HG02885 (cell line): ENCODE measurements around the gene FBF1.
"Not testable (repeated sequence)": the region's sequence is repeated elsewhere in the genome, so short reads cannot be mapped to it uniquely, and the experiment has no call there.

Source experiments
- ATAC-seq: cut with Tn5 transposase; IDR thresholded peaks from one replicate; pipeline ENCODE4 v1.9.1; 2021; ENCODE audit warnings: mild to moderate bottlenecking; ENCODE audit not compliant: unreplicated experiment, poor library complexity

FBF1 gene

DNA sequence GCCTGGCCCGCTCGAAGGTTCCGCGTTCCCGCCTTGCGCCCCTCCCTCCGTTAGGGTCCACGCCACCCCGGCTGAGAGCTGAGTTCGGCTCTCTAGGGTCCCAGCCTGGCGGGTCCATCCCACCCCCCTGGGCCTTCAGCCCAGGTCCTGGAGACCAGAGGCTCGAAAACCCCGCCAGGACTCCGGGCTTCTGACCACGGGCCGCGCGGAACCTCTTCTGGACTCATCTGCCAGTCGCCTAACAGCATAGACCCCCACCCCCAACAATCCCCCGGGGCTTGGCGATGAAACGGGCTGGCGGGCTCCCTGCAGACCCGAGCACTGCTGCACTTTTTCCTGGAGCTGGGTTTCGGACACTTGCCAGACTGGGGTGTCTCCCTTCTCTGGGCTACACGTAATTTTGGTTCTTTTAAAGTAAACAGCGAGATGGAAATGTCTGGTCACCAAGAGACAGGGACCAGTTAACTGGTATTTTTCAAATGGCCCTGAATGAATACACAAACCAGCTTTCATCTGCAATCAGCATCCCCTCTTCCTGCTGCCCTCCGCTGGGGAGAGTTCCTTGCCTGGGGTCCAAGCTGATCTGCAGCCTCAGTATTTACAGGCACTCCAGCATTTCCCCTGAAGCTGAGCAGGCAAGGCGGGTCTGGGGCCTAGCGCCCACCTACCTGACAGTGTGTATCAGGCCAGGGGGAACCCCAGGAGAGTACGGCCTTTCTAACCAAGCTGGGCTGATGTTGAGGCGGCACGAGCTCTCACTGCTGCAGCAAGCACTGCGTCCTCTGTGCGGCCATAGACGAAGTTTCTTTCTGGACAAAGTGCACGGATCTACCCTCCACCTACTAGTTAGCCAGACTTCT is 43.5 kb downstream of the FBF1 start:
- no peak for ATAC-seq

DNA sequence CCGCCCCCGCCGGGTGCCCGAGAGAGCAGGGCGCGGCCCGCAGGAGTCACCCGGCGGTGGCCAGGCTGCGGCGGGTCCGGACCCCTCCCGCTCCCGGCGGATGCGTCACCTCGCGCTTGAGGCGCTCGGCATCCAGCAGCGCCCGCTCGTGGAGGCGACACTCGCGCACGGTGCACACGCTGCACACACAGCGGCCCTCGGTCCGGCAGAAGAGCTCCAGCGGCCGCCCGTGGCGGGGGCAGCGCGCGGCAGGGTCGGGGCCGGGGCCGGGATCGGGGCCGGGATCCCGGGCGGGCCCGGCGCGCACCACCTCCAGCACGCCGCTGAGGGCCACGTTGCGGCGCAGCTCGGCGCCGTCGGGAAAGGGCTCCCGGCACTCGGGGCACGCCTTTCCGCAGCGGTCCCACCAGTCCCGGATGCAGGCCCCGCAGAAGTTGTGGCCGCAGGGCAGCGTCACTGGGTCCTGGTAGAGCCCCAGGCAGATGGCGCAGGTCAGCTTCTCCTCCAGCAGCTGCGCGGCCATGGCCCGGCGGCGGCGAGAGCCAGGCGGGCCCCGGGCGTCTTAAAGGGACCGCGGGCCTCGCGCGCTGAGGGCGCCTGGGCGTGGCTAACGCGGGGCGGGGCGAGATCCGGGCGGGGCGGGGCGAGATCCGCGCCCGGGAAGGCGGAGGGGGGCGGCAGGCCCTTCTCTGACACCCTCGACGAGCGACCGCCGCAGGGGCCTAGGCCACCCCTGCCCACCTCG is 44.3 kb downstream of the FBF1 start, which contains the start of gene TRIM65:
TRIM65 (minus strand) TSS at position 537 of the 745 bp plus-strand sequence; CDS start at position 523, 14 bp downstream.
- peak; percentile 65 for ATAC-seq

DNA sequence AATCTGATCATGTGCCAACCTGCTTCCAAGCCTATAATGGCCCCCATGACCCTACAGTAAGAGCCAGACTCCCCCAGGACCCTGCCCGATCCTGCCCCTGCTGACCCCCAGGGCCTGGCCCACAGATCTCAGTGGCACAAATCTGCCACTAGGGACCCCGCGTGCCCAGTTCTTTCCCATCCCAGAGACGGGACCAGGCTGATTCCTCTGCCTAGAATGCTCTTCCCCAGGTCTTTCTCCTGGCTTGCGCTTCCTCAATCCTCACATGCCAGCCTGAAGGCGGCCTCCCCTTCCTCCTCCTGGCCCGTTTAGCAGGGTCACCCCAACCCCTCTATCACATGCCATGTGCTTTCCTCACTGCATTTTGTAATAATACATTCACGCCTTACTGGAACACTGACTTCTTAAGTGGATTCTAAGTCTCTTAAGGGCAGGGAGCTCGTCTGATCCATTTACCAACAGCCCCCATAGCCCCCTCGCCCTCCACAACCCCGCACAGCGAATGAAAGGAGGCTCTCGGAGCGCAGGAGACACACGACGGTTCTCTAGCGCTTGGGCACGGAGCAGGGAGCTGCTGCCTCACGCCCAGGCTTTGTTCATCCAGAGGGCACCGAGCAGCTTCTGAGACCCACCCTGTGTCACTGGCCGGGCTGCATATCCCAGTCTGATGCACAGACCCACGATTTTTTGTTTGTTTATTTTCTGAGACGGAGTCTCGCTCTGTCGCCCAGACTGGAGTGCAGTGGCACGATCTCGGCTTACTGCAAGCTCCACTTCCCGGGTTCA is 45.3 kb downstream of the FBF1 start:
- no peak for ATAC-seq

DNA sequence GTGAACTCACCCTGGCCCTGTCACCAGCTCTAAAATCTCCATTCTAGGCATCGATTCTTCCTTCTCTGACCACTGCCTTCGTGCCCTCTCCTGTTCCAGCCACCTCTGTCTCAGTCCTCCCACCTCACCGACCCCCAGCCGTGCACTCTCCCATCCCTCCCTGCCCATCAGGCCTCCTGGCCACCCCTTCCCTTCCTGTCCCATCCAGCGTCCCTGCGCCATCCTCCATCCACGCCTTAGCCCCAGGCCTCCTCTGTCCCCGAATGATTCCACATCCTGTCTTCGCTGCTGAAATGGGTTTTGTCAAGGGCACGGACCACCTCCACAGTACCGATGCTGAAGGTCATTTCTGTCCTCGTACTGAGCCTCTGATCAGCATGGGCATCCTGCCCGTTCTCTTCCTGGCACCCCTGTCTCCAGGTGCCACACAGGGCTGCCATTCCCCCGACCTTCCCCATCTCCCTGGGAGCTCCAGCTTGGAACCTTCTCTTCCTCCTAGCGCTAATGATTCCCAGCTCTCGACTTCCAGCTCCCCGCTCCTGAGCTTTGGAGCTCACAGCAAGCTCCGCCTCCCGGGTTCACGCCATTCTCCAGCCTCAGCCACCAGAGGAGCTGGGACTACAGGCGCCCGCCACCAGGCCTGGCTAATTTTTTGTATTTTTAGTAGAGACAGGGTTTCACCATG is 46.7 kb downstream of the FBF1 start:
- ATAC-seq, result no peak

DNA sequence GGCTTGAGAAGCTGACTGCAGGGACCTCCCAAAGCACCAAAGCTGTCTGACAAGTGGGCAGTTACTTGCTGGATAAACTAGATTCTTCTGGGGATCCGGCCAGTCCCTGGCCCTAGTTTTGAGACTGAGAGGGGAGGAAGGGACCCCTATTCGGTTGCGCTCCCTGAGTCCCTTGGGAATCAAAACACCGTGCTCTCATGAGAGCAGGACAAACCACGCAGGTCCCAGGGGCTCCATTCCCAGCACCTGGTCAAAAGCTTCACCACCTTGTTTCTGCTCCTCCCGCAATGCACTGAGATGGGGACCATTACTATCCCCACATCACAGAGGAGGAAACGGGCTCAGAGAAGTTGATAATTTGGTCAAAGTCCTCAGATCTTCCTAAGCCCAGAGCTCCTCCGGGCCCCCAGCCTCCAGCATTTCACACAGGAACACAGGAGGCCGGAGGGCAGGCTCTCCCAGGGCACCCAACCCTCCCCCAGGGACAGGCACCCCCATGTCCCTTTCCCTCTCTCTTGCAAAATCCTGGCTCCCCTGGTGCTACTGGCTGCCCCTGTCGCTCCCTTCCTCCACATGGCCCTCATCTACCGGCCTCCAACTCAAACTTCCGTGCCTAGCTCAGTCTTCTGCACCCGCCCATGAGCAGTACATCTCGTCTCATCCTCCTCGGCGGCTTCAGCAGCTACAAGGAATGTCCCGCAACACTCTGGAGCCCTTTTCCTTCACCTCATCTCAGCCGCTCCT is 47.4 kb downstream of the FBF1 start:
- no peak for ATAC-seq

DNA sequence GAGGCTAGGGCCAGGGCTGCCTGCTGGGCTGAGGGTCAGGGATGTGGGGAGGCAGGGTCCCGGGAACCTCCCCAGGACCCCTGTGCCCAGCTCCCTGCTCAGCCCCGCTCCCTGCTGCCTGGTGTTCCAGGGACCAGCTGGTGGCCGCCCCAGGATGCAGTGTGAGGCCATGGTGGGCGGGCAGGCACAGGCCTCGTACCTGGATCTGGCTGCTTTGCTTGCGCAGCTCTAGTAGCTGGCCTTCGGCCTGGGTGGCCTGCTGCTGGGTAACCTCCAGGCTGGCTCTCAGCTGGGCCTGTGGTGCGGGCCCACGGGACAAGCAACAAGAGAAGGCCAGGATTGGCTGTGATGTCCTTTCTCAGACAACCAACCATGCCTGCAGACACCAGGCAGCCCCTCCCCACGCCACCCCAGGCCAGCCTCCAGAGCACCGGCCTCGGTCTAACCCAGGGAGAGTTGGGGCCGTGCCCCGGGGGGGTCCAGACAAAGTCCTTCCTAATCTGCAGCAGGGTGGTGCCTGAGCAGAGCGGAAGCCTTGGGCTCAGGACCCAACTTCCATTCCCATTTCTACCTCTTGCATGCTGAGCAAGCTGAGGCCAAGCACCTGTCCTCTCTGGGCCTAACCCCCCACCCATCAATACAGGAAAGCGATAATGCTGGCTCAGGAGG is 48.2 kb downstream of the FBF1 start:
- ATAC-seq, result no peak

DNA sequence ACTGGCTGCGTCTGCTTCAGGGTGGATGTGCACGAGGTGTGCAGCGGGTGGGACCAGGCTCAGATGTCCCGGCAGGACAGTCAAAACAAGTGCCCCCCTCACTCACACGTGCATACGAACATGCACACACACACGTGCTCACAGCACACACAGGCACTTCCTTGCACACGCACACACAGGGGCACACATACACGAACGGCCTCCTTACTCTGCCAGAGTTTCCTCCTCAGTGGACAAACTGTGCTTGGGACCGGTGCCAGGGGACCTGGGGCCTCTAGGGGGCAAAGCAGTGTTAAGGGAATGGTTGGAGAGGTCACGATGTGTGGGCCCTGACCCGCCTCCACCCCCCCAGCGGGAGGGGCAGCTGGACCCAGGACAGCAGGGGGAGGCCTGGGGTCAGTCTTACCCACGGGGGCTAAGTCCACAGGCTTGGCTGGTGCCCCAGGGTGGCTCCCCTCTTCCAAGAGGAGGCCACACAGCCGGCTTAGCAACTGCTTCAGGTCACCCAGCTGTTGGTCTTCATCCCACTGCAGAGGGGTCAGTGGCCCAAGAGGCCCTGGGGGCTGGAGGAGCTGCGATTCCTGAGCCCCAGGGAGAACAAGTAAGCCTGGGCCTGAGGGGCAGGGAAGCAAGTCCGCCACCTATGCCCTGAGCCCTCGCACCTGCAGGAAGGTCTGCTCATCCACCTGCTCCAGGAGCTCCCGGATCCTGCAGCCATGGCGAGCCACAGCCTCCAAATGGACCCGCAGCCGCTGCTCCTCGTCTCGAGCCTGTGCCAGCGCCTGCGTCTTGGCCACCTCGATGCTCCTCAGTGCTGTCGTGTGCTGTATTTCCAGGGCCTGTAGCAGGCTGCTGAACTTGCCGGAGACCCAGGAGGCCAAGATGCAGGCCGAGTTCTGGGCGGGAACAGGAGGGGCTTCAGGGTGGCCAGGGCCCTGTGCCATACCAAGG is 49.0 kb downstream of the FBF1 start:
- ATAC-seq, result no peak

DNA sequence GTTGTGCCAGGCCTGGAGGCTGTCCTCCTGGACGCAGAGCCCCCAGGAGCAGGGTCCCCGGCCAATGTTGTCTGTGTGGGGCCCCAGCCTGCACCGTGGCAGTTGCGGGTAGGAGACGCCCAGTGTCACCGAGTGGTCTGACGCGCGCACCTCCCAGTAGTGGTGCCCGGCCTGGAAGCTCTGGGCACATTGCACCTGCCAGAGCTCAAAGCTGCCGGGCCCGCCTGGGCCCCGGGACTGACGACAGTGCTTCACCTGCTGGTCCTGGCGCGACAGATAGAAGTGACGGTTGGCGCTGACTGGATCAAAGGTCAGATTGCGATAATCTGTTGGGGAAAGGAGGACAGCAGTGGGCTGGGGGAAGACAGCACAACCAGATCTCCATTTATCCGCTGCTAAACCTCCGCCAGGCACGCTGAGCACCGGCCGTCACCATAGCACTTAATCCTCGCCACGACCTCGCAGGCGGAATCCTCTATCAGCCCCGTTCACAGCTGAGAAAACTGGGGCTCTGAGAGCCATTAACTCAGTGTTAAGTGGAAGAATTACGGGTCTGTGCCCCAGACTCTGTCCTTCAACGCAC is 49.7 kb downstream of the FBF1 start:
- no peak for ATAC-seq

DNA sequence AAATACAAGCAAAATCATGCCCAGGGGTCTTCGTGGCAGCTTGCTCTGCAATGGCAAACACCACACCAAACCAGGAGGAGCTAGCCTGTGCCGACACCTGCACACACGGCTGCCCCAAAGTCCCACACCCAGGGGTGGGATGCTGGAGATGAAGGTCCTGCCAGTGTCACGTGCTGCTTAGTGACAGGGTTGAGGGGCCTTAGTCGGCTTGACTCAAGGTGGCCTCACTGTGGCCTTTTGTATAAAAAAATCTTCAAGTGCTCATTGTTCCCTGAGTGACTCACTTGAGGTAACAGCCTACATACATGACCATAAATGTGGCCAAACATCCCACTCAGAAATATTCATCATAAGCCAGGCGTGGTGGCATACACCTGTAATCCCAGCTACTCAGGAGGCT is 51.4 kb downstream of the FBF1 start:
- no peak for ATAC-seq

DNA sequence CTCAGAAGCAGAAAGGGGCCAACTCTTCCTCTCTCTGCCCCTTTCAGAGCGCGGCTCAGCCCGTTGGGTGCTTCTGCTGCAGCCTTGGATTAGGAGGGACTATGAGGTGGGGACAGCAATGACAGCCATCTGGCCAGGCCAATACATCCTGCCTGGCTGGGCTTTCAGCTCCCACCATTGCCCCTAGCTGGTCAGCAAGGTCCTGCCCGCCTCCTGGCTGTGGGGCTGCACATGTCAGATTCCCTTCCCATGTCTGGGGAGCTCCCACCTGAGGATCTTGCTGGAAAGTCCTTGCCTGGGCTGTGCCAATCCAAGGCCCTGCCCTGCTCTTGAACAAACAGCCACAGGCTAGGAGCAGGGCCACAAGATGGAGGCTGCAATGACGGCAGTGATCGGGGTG is 52.4 kb downstream of the FBF1 start:
- ATAC-seq, result no peak

DNA sequence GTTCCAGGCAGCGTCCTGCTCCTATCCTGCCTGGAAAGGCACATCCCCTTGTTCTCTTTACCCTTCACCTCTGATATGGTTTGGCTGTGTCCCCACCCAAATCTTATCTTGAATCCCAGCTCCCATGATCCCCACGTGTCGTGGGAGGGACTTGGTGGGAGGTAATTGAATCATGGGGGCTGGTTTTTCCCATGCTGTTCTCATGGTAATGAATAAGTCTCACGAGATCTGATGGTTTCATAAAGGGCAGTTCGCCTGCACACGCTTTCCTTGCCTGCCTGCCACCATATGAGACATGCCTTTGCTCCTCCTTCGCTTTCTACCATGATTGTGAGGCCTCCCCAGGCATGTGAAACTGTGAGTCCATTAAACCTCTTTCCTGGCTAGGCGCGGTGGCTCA is 55.0 kb downstream of the FBF1 start:
- ATAC-seq, result not testable (repeated sequence)

DNA sequence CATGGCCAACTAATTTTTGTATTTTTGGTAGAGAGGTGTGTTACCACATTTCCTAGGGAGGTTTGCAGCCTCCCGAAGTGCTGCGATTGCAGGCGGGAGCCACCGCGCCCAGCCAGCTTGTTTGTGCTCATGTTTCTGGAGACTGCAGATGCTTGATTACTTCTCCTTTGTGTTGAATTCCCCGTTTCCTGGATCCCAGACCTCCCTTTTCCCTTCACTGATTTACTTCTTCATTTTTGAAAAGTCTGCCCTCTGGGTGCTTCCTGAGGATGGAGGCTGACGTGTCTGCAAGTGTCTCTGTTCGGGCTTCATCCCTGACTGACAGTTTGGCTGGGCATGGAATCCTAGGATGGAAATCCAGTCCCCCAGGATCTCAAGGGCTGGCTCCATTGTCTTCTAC is 55.4 kb downstream of the FBF1 start:
- ATAC-seq, result no peak

DNA sequence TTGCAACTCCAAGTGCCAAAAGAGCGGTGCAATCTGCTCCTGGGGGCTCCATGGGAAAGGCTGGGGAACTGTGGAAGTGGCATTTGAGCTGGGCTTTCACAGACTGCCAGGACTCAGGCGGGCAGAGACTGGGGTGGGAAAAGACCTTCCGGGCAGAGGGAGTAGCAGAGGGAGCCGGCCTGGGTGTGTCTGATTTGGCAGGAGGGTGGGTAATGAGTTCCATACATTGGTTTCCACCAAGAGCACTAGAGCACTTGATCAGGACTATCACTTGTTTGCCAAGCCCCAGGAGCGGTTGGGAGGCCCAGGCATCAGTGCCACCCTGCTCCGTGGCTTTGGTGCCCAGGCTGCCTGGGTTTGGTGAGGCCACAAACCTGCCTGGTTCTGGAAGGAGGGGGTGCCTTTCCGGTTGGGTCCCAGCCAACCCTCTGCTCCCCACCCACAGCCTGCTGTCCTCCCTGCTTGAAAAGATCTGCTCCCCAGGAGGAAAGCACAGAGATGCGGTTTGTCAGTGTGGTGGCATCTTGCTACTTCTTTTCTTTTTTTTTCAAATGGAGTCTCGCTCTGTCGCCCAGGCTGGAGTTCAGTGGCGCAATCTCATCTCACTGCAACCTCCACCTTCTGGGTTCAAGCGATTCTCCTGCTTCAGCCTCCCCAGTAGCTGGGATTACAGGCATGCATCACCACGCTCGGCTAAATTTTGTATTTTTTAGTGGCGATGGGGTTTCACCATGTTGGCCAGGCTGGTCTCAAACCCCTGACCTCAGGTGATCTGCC is 59.0 kb downstream of the FBF1 start:
- no peak for ATAC-seq

DNA sequence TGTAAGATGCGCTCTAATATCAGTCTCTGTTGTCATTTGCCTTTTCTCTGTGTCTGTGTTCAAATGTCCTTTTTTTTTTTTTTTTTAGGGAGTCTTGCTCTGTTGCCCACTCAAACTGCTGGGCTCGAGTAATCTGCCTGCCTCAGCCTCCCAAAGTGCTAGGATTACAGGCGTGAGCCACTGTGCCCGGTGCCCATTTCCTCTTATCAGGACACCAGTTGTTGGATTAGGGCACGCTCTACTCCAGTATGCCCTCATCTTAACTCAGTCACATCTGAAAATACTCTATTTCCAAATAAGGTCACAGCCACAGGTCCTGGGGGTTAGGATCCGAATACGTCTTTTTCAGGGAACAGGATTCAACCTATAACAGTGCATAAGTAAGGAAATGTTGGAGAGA is 60.6 kb downstream of the FBF1 start:
- no peak for ATAC-seq

DNA sequence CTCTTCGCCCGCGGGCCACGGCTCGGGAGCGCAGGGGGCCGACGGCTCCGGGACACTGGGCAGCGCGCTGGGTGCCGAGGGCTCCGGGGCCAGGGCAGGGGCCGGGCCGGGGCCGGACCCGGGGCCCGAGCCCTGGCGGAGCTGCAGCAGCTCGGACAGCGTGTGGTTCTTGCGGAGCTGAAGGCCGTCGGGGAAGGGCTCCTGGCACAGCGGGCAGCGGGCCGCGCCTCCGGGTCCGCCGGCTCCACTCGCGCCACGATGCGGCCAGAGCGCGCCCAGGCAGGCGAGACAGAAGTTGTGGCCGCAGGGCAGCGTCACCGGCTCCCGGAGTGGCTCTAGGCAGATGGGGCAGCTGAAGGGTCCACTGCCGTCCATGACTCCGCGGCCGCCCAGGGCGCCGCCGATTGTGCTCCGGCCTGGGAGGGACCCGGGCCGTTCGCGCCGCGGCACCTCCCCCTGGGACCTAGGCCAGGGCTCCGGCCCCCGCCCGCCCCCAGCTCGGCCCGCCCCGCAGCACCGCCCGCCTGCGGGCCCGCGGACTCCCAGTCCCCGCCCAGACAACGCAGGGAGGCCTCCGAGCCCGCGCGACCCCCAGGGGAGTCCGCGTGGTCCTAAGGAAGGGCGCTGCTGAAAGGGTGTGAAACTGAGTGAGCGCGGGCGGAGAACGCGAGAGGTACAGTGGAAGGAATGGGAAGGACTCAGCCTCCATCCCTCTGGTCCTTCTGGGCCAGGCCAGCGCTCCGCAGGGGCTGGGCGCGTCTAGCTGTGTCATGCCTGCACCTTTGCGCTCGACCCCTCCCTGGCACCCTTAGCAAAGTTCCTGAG is 62.5 kb downstream of the FBF1 start, which contains the start of gene TRIM47:
TRIM47 (minus strand) TSS at position 408 of the 825 bp plus-strand sequence; CDS start at position 375, 33 bp downstream.
- no peak for ATAC-seq

DNA sequence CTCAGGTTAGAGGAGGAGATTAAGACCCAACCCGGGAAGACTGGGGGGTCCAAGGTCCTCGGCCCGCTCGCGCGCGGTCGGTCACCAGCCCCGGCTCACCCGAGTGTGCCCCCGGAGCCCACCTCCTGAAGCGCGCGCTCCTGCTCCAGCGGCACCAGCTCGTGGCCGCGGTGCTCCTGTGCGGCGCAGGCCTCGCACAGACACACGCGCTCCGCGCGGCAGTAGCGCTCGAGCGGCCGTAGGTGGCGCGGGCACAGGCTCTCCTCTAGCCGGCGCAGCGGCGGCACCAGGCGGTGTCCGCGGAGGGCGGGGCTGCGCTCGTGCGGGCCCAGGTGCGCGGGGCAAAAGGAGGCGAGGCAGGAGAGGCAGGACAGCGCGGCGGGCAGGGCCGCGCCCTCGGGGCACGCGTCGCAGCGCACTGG is 63.1 kb downstream of the FBF1 start:
- ATAC-seq, result peak; percentile 49
